T-helper 1 cell (primary cell): ENCODE results near the gene ADARB2.
"Not testable (repeated sequence)": the region's sequence is repeated elsewhere in the genome, so short reads cannot be mapped to it uniquely, and the experiment has no call there.

Source experiments
- DNase-seq, 5 donors: peaks; one replicate each; pipeline ENCODE4 v3.0.0-alpha.2; 2012 to 2020

The ADARB2 gene

DNA sequence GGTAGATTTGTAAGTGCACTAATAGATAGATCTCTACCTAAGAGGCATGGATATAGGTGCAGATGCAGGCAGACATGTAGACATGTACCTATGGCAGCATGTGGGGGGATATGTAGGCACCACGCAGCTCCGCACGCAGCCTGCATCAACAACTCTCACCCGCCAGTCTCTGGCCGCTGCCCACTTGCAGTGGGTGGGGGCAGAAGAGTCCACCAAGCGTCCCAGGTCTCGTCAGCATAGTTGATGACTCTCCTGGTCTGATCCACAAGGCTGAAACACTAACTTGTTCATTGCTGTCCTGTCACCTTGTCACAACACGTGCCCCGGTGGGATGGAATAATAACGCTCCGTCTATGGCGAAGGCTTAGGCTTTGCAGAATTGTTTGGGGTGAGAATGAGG, 252.0 kb downstream of the ADARB2 start:
- no peak for DNase-seq

GRCh38 chr10:1483826-1484225, 253.5 kb downstream of the ADARB2 start:
- DNase-seq: no peak

GRCh38 chr10:1483246-1483645, 254.1 kb downstream of the ADARB2 start:
- DNase-seq: no peak

- DNase-seq: no peak
These were observed 259.7 kb downstream of the ADARB2 start for GRCh38 chr10:1477578-1477977.

GRCh38 chr10:1476455-1476803, 260.9 kb downstream of the ADARB2 start:
- DNase-seq: no peak

DNA sequence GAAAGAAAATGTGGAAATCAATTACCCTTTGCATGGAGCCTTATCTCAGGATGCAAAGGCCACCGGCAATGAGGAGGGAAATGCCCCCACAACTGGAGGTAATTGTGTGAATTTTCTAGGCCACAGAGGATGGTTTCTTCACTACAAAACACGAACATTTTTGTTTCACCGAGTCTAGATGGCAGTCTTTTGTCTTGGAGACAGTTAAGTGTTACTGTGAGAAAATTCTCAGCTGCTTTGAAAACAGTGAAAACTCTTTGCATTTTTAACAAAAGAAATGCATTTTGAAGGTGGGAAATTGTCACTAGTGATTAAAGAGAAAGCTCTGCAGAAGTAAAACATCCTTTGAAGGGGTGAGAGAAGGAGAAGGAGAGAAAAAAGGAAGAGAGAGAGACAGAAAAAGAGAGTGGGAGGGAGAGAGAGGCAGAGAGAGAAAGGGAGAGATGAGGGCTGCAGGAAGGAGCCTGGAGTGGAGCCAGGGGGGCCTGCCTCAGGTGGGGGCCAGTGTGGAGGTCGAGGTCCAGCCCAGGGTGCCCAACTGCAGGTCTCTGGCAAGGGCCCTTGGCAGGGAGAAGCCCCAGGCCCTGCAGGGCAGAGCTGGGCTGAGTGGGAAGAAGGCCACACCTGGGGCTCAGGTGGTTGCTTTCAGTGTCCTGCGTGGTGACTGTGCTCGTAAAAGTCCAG, 261.4 kb downstream of the ADARB2 start:
- DNase-seq: no peak

DNA sequence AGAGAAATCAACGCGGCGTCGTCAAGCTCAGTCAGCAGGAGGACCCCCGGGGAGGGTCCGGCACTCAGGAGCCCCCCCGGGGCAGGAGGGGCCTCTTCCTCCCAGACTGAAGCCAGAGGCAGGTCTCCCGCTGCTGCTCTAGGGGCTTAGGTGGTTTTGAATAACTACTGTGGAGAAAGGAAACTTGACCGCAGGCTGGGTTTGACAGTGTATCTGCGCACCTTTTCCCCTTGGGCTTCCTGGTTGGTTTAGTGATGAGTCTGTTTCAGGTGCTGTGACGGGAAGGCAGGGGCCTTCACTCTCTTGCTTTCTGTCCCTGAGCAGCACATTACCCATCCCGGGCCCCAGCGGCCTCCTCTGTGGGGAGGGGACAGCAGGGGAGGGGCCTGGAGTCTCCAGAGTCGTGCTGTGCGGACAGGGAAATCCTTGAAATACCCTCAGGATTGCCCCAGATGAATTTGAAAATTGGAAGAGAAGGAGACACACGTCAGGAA, 262.2 kb downstream of the ADARB2 start:
- no peak for DNase-seq

- DNase-seq: no peak
These were observed 262.8 kb downstream of the ADARB2 start for GRCh38 chr10:1474376-1475097.

DNA sequence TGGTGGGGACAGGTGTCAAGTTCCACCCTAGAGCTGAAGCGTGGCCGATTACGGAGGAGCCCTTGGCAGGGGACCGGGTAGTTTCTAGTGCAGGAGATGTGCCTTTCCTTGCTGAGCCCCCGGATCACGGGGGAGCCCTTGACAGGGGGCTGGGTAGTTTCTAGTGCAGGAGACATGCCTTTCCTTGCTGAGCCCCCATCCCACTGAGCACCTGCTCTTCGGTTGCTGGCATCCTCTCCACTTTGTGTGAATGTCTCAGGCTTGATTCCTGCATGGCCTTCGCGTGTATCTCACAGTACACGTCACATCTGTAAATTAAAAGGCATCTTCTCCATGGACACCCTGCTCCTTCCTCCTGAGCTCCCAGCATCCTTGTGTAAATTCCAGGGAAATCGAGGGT, 263.5 kb downstream of the ADARB2 start:
- no peak for DNase-seq

GRCh38 chr10:1472178-1472958, 265.0 kb downstream of the ADARB2 start:
- no peak for DNase-seq

DNA sequence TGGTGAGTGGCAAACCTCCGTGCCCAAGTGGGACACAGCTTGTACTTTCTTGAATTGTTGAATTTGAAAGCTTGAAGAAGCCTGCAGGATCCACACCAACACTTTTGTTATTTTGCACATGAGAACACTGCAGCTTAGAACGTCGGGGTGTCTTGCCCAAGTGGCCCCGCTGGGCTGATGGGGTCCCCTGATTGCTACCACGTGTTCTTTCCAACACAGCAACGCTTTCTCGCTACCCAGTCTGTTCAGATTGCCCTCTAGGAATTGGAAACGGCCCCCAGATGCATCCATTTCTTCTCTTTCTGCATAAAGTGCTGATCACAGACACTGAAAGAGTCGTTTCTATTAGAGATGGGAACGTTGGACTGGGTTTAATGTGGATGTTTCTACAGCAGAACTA, 268.5 kb downstream of the ADARB2 start:
- DNase-seq: no peak

DNA sequence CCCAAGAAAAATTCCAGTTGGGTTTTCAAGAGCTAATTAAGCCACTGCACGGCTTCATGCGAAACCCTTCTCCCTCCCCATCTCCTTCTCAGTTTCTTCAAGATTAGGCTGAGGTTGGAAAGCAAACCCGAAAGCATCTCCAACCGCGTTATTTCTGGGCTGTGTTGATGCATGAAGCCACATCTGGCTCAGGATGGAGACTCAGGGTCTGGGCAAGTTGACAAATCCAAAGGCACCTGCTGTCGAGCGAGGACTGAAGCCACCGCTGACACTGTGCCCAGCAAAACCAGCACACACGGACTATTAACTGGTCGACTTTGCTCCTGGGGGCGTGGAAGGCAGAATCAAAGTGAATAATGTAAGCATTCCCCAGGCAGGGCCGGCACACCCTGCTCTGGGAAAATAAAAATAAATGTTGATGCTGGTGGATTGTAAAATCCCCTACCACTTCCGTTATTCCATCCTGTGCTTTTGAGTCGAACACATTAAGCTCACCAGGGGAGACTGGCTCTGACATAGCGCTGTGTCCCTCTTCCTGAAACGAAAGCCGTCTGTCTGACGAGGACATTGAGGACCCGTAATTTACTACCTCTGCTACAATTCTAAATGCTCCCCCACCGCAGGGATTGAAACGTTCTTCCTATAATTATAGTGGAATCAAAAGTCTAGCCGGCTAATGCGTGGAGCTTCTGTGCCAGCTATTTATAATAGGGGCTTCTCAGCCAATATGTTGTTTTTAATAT, 269.8 kb downstream of the ADARB2 start:
- no peak for DNase-seq

DNA sequence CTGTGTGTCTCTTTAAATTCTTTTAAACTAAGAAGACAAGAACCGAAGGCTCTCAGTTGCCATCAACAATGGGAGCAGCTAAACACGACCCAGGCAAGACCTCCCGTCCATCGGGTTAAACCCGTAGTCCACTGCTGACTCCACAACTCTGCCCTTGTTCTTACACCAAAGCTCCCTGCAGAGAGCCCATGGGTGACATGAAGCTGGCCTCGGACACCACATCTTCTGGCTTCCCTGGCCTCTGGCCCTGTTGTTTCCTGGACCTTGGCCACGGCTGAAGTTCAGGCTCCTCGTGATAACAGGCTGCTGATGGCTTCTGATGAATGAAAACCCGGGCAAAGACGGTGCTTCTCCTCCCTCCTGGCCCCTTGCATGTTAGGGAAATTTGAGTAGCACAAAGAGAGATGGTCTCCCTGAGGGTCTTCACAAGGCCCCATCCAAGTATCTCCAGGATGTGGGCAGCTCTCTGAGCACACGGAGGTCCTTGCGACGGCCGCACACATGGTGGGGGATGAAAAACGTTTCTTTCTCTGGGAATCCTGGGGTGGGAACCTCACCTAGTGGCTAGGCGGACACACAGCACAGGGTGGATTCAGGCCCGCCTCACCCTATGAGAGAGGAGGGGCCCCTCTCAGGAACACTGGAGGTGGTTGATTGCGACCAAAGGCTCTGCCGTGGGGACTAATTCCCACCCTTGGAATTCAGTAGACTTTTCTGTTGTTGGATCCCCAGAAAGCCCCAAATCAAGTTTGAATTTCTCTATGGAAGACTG, 271.1 kb downstream of the ADARB2 start:
- no peak for DNase-seq

- DNase-seq: no peak
These were observed 271.9 kb downstream of the ADARB2 start for GRCh38 chr10:1465418-1465911.

GRCh38 chr10:1464881-1465417, 272.4 kb downstream of the ADARB2 start:
- DNase-seq: no peak

DNA sequence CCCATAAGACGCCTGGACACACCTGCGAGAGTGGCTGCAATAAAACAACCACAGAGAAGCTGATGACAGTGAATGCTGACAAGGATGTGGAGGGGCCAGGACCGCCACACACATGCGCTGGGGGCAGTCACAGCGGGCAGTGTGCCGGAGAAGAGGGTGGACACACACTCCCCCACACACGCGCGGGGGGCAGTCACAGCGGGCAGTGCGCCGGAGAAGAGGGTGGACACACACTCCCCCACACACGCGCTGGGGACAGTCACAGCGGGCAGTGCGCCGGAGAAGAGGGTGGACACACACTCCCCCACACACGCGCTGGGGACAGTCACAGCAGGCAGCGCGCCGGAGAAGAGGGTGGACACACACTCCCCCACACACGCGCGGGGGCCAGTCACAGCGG, 273.4 kb downstream of the ADARB2 start:
- not testable (repeated sequence) for DNase-seq

DNA sequence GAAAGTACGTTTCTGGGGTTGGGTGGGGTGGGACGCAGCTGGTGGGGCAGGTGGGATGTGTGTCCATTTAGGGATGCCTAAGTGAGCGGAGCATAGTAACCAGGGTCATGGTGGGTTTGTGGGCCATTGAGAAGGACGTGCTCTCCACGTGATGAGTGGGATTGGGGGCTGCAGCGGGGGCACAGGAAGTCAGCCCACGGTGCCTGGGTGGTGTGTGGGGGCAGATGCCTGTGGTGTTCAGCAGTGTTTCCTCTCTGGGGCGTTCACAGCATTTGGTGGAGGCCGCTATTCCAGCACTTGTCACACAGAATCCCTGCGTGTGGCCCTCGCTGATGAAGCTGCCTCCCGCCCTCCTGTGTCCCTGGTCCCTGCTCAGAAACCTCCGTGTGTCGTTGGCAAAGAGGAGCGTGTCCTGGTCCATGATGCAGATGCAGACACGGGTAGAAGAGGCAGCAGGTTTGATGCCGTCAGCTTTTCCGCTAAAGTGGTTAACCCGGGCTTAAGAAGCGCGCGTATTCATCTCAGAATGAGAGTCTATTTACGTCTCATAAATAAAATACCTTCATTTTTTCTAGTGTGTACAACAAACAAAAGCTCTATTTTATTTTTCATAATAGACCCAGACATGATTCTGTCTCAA, 274.2 kb downstream of the ADARB2 start:
- DNase-seq: no peak

DNA sequence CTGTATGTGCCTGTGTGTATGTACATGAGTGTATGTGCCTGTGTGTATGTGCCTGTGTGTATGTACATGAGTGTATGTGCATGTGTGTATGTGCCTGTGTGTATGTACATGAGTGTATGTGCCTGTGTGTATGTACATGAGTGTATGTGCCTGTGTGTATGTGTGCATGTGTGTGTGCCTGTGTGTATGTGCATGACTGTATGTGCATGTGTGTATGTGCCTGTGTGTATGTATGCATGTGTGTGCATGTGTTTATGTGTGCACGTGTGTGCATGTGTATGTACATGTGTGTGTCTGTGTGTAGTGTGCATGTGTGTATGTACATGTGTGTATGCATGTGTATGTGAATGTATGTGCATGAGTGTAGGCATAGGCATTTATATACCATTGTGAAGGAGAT, 274.8 kb downstream of the ADARB2 start:
- no peak for DNase-seq

DNA sequence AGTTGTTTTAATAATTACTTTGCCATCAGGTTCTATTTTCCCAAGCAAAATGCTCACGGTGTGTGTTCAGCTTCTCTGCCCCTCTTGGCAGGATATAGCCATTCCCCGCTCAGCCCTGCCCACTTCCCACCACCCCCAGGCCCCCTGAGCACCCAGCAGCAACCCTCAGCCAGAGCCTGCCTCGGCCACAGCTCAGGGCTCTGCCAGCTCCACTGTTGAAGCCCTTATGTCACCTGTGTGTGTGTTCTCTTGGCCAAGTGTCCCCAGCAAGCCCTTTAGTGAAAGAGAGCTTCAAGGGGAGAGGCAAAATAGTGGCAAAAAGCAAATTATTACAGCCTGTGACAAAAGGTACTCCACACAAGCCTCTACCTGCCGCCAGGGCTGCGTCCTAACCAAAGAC, 275.3 kb downstream of the ADARB2 start:
- DNase-seq: no peak

DNA sequence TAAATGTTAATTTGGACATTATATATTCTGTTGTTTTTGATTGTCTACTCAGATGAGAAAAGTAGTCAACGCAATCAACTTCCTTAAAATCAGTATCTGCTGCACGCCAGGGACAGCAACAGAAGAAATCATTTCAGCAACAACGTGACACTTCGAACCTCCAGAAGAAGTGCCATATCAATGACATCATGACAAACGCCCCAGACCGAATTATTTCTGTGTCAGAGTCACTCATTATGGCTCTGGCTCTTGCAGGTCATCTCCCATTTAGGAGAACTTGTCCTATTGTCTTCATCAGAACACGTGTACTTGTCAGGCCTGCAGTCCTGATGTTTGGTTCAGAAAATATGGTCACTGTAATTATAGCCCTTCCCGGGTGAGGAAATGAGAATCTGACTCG, 276.3 kb downstream of the ADARB2 start:
- DNase-seq: no peak

DNA sequence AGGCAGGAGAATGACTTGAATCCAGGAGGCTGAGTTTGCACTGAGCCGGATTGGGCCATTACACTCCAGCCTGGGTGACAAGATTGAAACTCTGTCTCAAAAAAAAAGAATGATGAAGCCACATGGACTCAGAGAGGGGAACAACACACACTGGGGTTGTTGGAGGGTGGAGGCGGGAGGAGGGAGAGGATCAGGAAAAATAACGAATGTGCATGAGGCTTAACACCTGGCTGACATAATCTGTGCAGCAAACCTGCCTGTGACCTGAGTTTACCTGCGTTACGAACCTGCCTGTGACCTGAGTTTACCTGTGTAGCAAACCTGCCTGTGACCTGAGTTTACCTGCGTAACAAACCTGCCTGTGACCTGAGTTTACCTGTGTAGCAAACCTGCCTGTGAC, 277.7 kb downstream of the ADARB2 start:
- not testable (repeated sequence) for DNase-seq
